GM12872 (cell line): ENCODE measurements around the gene MYH8.

Experiments used
- TF ChIP-seq, protein P1 (sequence below): IDR thresholded peaks from 3 replicates; pipeline ENCODE4 v1.5.1; 2011; ENCODE audit warnings: low read depth, mild to moderate bottlenecking, low read length, moderate library complexity; ENCODE audit not compliant: insufficient read depth

MYH8 gene

GRCh38 chr17:10357768-10358167 lies 64.0 kb downstream of the MYH8 start:
- TF ChIP-seq, protein P1, sequence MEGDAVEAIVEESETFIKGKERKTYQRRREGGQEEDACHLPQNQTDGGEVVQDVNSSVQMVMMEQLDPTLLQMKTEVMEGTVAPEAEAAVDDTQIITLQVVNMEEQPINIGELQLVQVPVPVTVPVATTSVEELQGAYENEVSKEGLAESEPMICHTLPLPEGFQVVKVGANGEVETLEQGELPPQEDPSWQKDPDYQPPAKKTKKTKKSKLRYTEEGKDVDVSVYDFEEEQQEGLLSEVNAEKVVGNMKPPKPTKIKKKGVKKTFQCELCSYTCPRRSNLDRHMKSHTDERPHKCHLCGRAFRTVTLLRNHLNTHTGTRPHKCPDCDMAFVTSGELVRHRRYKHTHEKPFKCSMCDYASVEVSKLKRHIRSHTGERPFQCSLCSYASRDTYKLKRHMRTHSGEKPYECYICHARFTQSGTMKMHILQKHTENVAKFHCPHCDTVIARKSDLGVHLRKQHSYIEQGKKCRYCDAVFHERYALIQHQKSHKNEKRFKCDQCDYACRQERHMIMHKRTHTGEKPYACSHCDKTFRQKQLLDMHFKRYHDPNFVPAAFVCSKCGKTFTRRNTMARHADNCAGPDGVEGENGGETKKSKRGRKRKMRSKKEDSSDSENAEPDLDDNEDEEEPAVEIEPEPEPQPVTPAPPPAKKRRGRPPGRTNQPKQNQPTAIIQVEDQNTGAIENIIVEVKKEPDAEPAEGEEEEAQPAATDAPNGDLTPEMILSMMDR, result peak; percentile 77

DNA sequence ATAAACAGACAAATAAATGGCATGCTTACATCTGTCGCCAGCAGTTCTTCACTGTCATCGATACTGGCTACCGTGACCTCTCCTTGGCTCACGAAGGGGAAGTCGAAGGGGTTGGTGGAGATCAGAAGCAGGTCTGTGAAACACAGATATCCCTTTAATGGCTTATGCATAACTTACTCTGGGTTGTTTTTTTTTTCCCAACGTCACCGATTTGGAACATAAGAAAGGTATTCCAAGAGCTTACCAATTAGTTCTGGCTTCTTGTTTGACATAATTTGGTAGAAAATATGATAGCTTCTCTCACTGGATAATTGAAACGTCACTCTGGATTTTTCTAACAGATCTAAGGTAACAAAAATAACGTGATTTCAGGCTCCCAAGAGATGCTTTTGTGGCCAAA lies 67.1 kb downstream of the MYH8 start:
- TF ChIP-seq, protein P1, result no peak

- TF ChIP-seq, protein P1, result no peak
These were observed 68.9 kb downstream of the MYH8 start for GRCh38 chr17:10352893-10353292.

GRCh38 chr17:10349403-10349802 lies 72.3 kb downstream of the MYH8 start:
- TF ChIP-seq, protein P1, result peak; percentile 57; the same call in 2 of the 3 replicates

- TF ChIP-seq, protein P1, result no peak
These were observed 76.9 kb downstream of the MYH8 start for GRCh38 chr17:10344816-10345215.
